Body of pancreas (tissue), 4 donors: ENCODE measurements around the gene UBE4A. TPM values are rescaled to one million over a fixed set of nuclear protein-coding genes. Genes with fewer than 3 reads are reported as not detected.

Source experiments
- ATAC-seq: fragments of 150-250 bp; one replicate; pipeline ENCODE4 v1.9.1; 2016
- DNase-seq, 4 donors: peaks; one replicate each; pipeline ENCODE4 v3.0.0-alpha.2; 2019
- H3K27ac ChIP-seq, 4 donors: fragments of 200-600 bp; sonication (generic); 1 replicate in 3 of 4; 2 replicates in 1 of 4; pipeline versions ENCODE4 v1.5.1 to v1.6.1; 2016 to 2019; ENCODE audit warnings: mild to moderate bottlenecking in 1 of 4, mixed read lengths in 1 of 4, moderate library complexity in 1 of 4
- H3K27me3 ChIP-seq, 2 donors: fragments of 200-600 bp; sonication (generic); one replicate each; pipeline ENCODE4 v1.6.0; 2016; ENCODE audit warnings: mild to moderate bottlenecking in 1 of 2
- H3K36me3 ChIP-seq, 2 donors: fragments of 200-600 bp; sonication (generic); replicated peaks in 1 of 2; 2 replicates each; pipeline ENCODE4 v1.5.1; 2016; ENCODE audit warnings: low read depth in 2 of 2; ENCODE audit not compliant: insufficient read depth in 1 of 2
- H3K4me1 ChIP-seq: fragments of 200-600 bp; sonication (generic); one replicate; pipeline ENCODE4 v1.6.0; 2016
- H3K4me3 ChIP-seq, 2 donors: fragments of 200-600 bp; sonication (generic); 1 replicate in 1 of 2; 2 replicates in 1 of 2; pipeline ENCODE4 v1.5.1; 2016 to 2019
- H3K9me3 ChIP-seq, 3 donors: fragments of 200-600 bp; sonication (generic); 1 replicate in 2 of 3; 2 replicates in 1 of 3; pipeline ENCODE4 v1.5.1; 2016
- CTCF ChIP-seq, 7 experiments: fragments of 450-650 bp in 4 of 7; fragments of 200-600 bp in 3 of 7; sonication (generic) in 3 of 7; IDR thresholded peaks; one replicate each; pipeline ENCODE4 v1.5.1; 2016 to 2019; ENCODE audit warnings: antibody characterized with exemption in 7 of 7
- POLR2A ChIP-seq, 3 donors: fragments of 450-650 bp; IDR thresholded peaks; one replicate each; pipeline ENCODE4 v1.6.1; 2016; ENCODE audit warnings: antibody characterized with exemption in 3 of 3, mild to moderate bottlenecking in 2 of 3
- WGBS, 2 donors: methylation state at CpG; one replicate each; pipeline ENCODE4 v1.1.5; 2017; 5-methylcytosine and 5-hydroxymethylcytosine counted together
- intact Hi-C: fragments of 100-400 bp; cut with DNase I; formaldehyde crosslinking; loops from one replicate; pipeline ENCODE4 v1.15.1; 2023
- total RNA-seq, 2 donors: library from RNA; depleted of rRNA; stranded (reverse); fragments of >200 nt; gene quantifications; one replicate each; pipeline ENCODE4 v1.1.0, GENCODE V29; 2016

The UBE4A gene
- total RNA-seq, 2 donors from 2014 or later: 29.6 to 31.3 TPM

- Histone ChIP-seq H3K4me1 (peaks cover 23% of the 10 kb centered on the region), H3K36me3 (no peaks in the 10 kb centered on the region), H3K9me3 (no peaks in the 10 kb centered on the region), H3K4me3 (no peak overlapping the region), H3K27ac (no peak overlapping the region), H3K27me3 (no peaks in the 10 kb centered on the region)
- intact Hi-C loops: no loop called here
- no peak for DNase-seq
- 94 to 96% methylated on average over 3 of the region's 3 CpGs for WGBS, 2 donors
- TF ChIP-seq CTCF (IDR thresholded peaks at IDR 0.05): no peak
- TF ChIP-seq POLR2A (IDR thresholded peaks at IDR 0.05): no peak
- ATAC-seq: no peak
Measured at GRCh38 chr11:118320515-118320914, 38.9 kb upstream of the UBE4A start.

GRCh38 chr11:118321386-118322082 is 37.9 kb upstream of the UBE4A start:
- H3K4me1 ChIP-seq: peaks cover 14% of the 10 kb centered on the region
- 42% methylated on average over 5 of the region's 5 CpGs for WGBS, 2 donors
- H3K27ac ChIP-seq: no peak overlapping the region
- no peaks in the 10 kb centered on the region for H3K9me3 ChIP-seq
- intact Hi-C loops: no loop called here
- DNase-seq (no peak), ATAC-seq (no peak)
- TF ChIP-seq CTCF (IDR thresholded peaks at IDR 0.05) (no peak), POLR2A (IDR thresholded peaks at IDR 0.05) (no peak)
- H3K36me3 ChIP-seq: no peaks in the 10 kb centered on the region
- no peaks in the 10 kb centered on the region for H3K27me3 ChIP-seq
- H3K4me3 ChIP-seq: no peak overlapping the region

GRCh38 chr11:118322721-118323120 is 36.7 kb upstream of the UBE4A start:
- TF ChIP-seq POLR2A (IDR thresholded peaks at IDR 0.05): no peak
- peaks cover 8% of the 10 kb centered on the region for H3K4me1 ChIP-seq
- no peaks in the 10 kb centered on the region for H3K27me3 ChIP-seq
- H3K4me3 ChIP-seq: no peak overlapping the region
- no peaks in the 10 kb centered on the region for H3K36me3 ChIP-seq
- intact Hi-C loops: no loop called here
- H3K9me3 ChIP-seq: no peaks in the 10 kb centered on the region
- ATAC-seq: no peak
- 94 to 95% methylated on average over 2 to 19 of the region's 19 CpGs for WGBS, 2 donors
- no peak for DNase-seq
- no peak overlapping the region for H3K27ac ChIP-seq

GRCh38 chr11:118325283-118325682 is 34.1 kb upstream of the UBE4A start:
- DNase-seq (no peak), ATAC-seq (no peak)
- intact Hi-C loops: no loop called here
- TF ChIP-seq POLR2A (IDR thresholded peaks at IDR 0.05): no peak
- no peak for TF ChIP-seq CTCF (IDR thresholded peaks at IDR 0.05)
- Histone ChIP-seq H3K27ac (no peak overlapping the region), H3K36me3 (no peaks in the 10 kb centered on the region), H3K9me3 (no peaks in the 10 kb centered on the region), H3K4me3 (no peak overlapping the region), H3K27me3 (no peaks in the 10 kb centered on the region), H3K4me1 (peaks cover 8% of the 10 kb centered on the region)

GRCh38 chr11:118328745-118329144 is 30.7 kb upstream of the UBE4A start:
- no peak for TF ChIP-seq CTCF (IDR thresholded peaks at IDR 0.05)
- TF ChIP-seq POLR2A (IDR thresholded peaks at IDR 0.05): no peak
- H3K4me3 ChIP-seq: no peak overlapping the region
- no peak for ATAC-seq

More at GRCh38 chr11:118328745-118329144, 30.7 kb upstream of the UBE4A start:
- no peak for DNase-seq
- intact Hi-C loops: no loop called here
- H3K9me3 ChIP-seq: no peaks in the 10 kb centered on the region
- no peaks in the 10 kb centered on the region for H3K36me3 ChIP-seq
- no peak overlapping the region for H3K27ac ChIP-seq
- H3K4me1 ChIP-seq: no peaks in the 10 kb centered on the region
- no peaks in the 10 kb centered on the region for H3K27me3 ChIP-seq
